ENCODE data around the gene MLC1.

The MLC1 gene

GRCh38 chr22:50051930-50052329, 33.3 kb downstream of the MLC1 start:
- H3K4me1 ChIP-seq (ENCODE audit: low read depth, poor library complexity, severe bottlenecking), result no peaks in the 10 kb centered on the region

GRCh38 chr22:50049299-50050195, 35.7 kb downstream of the MLC1 start:
- H3K79me2 ChIP-seq (ENCODE audit: insufficient read depth, low read depth), result no peaks in the 10 kb centered on the region
- H2AFZ ChIP-seq (ENCODE audit: low read depth), result no peak overlapping the region
- no peak overlapping the region for H3K9ac ChIP-seq
- no peaks in the 10 kb centered on the region for H3K4me1 ChIP-seq (ENCODE audit: low read depth, poor library complexity, severe bottlenecking)
- H3K27ac ChIP-seq, result no peak overlapping the region
- peaks cover 2% of the 10 kb centered on the region; the same call in 1 of the 2 replicates for H3K27me3 ChIP-seq (ENCODE audit: insufficient read depth, low read depth)
- H3K36me3 ChIP-seq (ENCODE audit: insufficient read depth), result no peaks in the 10 kb centered on the region
- no peaks in the 10 kb centered on the region for H4K20me1 ChIP-seq (ENCODE audit: insufficient read depth)
- no peak overlapping the region for H3K4me3 ChIP-seq (IDR thresholded peaks at IDR 0.05; ENCODE audit: insufficient read depth, low read depth, low read length)
- TF ChIP-seq CTCF (conservative IDR thresholded peaks at IDR 0.05; ENCODE audit: low read depth, low read length), result no peak
- H3K4me2 ChIP-seq, result no peak overlapping the region

More at GRCh38 chr22:50051930-50052329, 33.3 kb downstream of the MLC1 start:
- Histone ChIP-seq H3K9ac (no peak overlapping the region), H3K4me2 (no peak overlapping the region), H3K27ac (no peak overlapping the region), H3K27me3 (ENCODE audit: insufficient read depth, low read depth) (peaks cover 2% of the 10 kb centered on the region; the same call in 1 of the 2 replicates), H3K79me2 (ENCODE audit: insufficient read depth, low read depth) (no peaks in the 10 kb centered on the region), H3K4me3 (IDR thresholded peaks at IDR 0.05; ENCODE audit: insufficient read depth, low read depth, low read length) (no peak overlapping the region), H4K20me1 (ENCODE audit: insufficient read depth) (no peaks in the 10 kb centered on the region), H3K36me3 (ENCODE audit: insufficient read depth) (no peaks in the 10 kb centered on the region), H2AFZ (ENCODE audit: low read depth) (no peak overlapping the region)
- no peak for TF ChIP-seq CTCF (conservative IDR thresholded peaks at IDR 0.05; ENCODE audit: low read depth, low read length)

- Histone ChIP-seq H2AFZ (ENCODE audit: low read depth) (no peak overlapping the region), H3K4me3 (IDR thresholded peaks at IDR 0.05; ENCODE audit: insufficient read depth, low read depth, low read length) (no peak overlapping the region), H3K4me2 (no peak overlapping the region), H3K79me2 (ENCODE audit: insufficient read depth, low read depth) (no peaks in the 10 kb centered on the region), H3K4me1 (ENCODE audit: low read depth, poor library complexity, severe bottlenecking) (no peaks in the 10 kb centered on the region), H3K27ac (no peak overlapping the region), H3K9ac (no peak overlapping the region), H3K27me3 (ENCODE audit: insufficient read depth, low read depth) (peaks cover 2% of the 10 kb centered on the region; the same call in 1 of the 2 replicates), H4K20me1 (ENCODE audit: insufficient read depth) (no peaks in the 10 kb centered on the region), H3K36me3 (ENCODE audit: insufficient read depth) (no peaks in the 10 kb centered on the region)
- TF ChIP-seq CTCF (conservative IDR thresholded peaks at IDR 0.05; ENCODE audit: low read depth, low read length), result no peak
Observed at GRCh38 chr22:50048836-50049235, 36.4 kb downstream of the MLC1 start.

- H3K9ac ChIP-seq, result no peak overlapping the region
- no peaks in the 10 kb centered on the region for H3K4me1 ChIP-seq (ENCODE audit: low read depth, poor library complexity, severe bottlenecking)
- H3K4me3 ChIP-seq (IDR thresholded peaks at IDR 0.05; ENCODE audit: insufficient read depth, low read depth, low read length), result no peak overlapping the region
- no peak for TF ChIP-seq CTCF (conservative IDR thresholded peaks at IDR 0.05; ENCODE audit: low read depth, low read length)
- peaks cover 2% of the 10 kb centered on the region; the same call in 1 of the 2 replicates for H3K27me3 ChIP-seq (ENCODE audit: insufficient read depth, low read depth)
- H2AFZ ChIP-seq (ENCODE audit: low read depth), result no peak overlapping the region
- H3K36me3 ChIP-seq (ENCODE audit: insufficient read depth), result no peaks in the 10 kb centered on the region
- H3K79me2 ChIP-seq (ENCODE audit: insufficient read depth, low read depth), result no peaks in the 10 kb centered on the region
- no peak overlapping the region for H3K27ac ChIP-seq
- H4K20me1 ChIP-seq (ENCODE audit: insufficient read depth), result no peaks in the 10 kb centered on the region
- H3K4me2 ChIP-seq, result no peak overlapping the region
Observed at GRCh38 chr22:50048061-50048765, 37.0 kb downstream of the MLC1 start.
